Hepatocyte (in vitro differentiated cells): Measurements from ENCODE around the gene SFN. TPM values are rescaled to one million over a fixed set of nuclear protein-coding genes. Genes with fewer than 3 reads are reported as not detected.

Experiments
- DNase-seq: peaks from one replicate; pipeline ENCODE4 v3.0.0-alpha.2; 2016; ENCODE audit warnings: low spot score
- H2AFZ ChIP-seq: fragments of 200-600 bp; sonication (generic); 2 replicates; pipeline ENCODE4 v1.6.0; 2016; ENCODE audit warnings: antibody characterized with exemption, mild to moderate bottlenecking
- H3K27ac ChIP-seq: fragments of 200-600 bp; sonication (generic); 2 replicates; pipeline ENCODE4 v1.5.1; 2016; ENCODE audit warnings: mild to moderate bottlenecking
- H3K27me3 ChIP-seq: fragments of 200-600 bp; sonication (generic); 2 replicates; pipeline ENCODE4 v1.6.1; 2016
- H3K36me3 ChIP-seq: fragments of 200-600 bp; sonication (generic); replicated peaks from 2 replicates; pipeline ENCODE4 v1.5.1; 2016; ENCODE audit warnings: low read depth; ENCODE audit not compliant: insufficient read depth
- H3K4me1 ChIP-seq: fragments of 200-600 bp; sonication (generic); 2 replicates; pipeline ENCODE4 v1.5.1; 2016; ENCODE audit warnings: mild to moderate bottlenecking, moderate library complexity; ENCODE audit not compliant: insufficient read depth
- H3K4me2 ChIP-seq: fragments of 200-600 bp; sonication (generic); 2 replicates; pipeline ENCODE4 v1.6.0; 2016
- H3K4me3 ChIP-seq: fragments of 200-600 bp; sonication (generic); 2 replicates; pipeline ENCODE4 v1.5.1; 2016; ENCODE audit warnings: mild to moderate bottlenecking
- H3K79me2 ChIP-seq: fragments of 200-600 bp; sonication (generic); 2 replicates; pipeline ENCODE4 v1.6.0; 2017; ENCODE audit warnings: mild to moderate bottlenecking
- H3K9me2 ChIP-seq: fragments of 200-600 bp; sonication (generic); replicated peaks from 2 replicates; pipeline ENCODE4 v1.6.0; 2017; ENCODE audit warnings: mild to moderate bottlenecking; ENCODE audit not compliant: insufficient read depth
- H3K9me3 ChIP-seq: fragments of 200-600 bp; sonication (generic); 2 replicates; pipeline ENCODE4 v1.5.1; 2016; ENCODE audit warnings: low read depth, mild to moderate bottlenecking
- H4K20me1 ChIP-seq: fragments of 200-600 bp; sonication (generic); 2 replicates; pipeline ENCODE4 v1.6.0; 2016; ENCODE audit warnings: mild to moderate bottlenecking; ENCODE audit not compliant: insufficient read depth, poor library complexity, severe bottlenecking
- EZH2 ChIP-seq: fragments of 200-600 bp; sonication (generic); IDR thresholded peaks from 2 replicates; pipeline ENCODE4 v1.6.1; 2016; ENCODE audit warnings: antibody characterized with exemption, mild to moderate bottlenecking, borderline replicate concordance
- EZH2phosphoT487 ChIP-seq: fragments of 200-600 bp; sonication (generic); IDR thresholded peaks from one replicate; pipeline ENCODE4 v1.6.1; 2018; ENCODE audit warnings: antibody characterized with exemption, mild to moderate bottlenecking, low read depth, moderate library complexity; ENCODE audit not compliant: unreplicated experiment, severe bottlenecking
- WGBS: methylation state at CpG from one replicate; pipeline ENCODE4 v1.1.6; 2016; ENCODE audit warnings: low lambda C conversion rate; ENCODE audit errors: missing lambda C conversion rate; 5-methylcytosine and 5-hydroxymethylcytosine counted together
- polyA plus RNA-seq: library from polyadenylated mRNA; unstranded; fragments of >200 nt; fragmentation: Nextera tagmentation; extraction: Ambion mirVana; gene quantifications from 2 replicates; pipeline ENCODE4 v1.2.1, GENCODE V29; 2016
- total RNA-seq: library from RNA; depleted of rRNA; stranded (reverse); fragments of >200 nt; gene quantifications from 2 replicates; pipeline ENCODE4 v1.2.3, GENCODE V29; 2014
- TF ChIP-seq, protein P1 (sequence below): fragments of 200-600 bp; sonication (generic); IDR thresholded peaks from 2 replicates; pipeline ENCODE4 v1.5.1; 2016; ENCODE audit warnings: antibody characterized with exemption, mild to moderate bottlenecking; ENCODE audit not compliant: poor library complexity

The SFN gene
- total and polyA plus RNA-seq, 2 experiments from 2014 or later: 3.4 to 8.5 TPM

GRCh38 chr1:26890467-26890796 is 27.5 kb downstream of the SFN start:
- H3K4me2 ChIP-seq: peak overlapping the region; percentile 97
- H3K4me3 ChIP-seq: peak overlapping the region; percentile 93
- no peaks in the 10 kb centered on the region for H3K27me3 ChIP-seq
- no peaks in the 10 kb centered on the region for H3K9me3 ChIP-seq
- H3K4me1 ChIP-seq: peaks cover 12% of the 10 kb centered on the region
- peak overlapping the region; percentile 55 for H2AFZ ChIP-seq
- no peak for TF ChIP-seq EZH2
- TF ChIP-seq, protein P1, sequence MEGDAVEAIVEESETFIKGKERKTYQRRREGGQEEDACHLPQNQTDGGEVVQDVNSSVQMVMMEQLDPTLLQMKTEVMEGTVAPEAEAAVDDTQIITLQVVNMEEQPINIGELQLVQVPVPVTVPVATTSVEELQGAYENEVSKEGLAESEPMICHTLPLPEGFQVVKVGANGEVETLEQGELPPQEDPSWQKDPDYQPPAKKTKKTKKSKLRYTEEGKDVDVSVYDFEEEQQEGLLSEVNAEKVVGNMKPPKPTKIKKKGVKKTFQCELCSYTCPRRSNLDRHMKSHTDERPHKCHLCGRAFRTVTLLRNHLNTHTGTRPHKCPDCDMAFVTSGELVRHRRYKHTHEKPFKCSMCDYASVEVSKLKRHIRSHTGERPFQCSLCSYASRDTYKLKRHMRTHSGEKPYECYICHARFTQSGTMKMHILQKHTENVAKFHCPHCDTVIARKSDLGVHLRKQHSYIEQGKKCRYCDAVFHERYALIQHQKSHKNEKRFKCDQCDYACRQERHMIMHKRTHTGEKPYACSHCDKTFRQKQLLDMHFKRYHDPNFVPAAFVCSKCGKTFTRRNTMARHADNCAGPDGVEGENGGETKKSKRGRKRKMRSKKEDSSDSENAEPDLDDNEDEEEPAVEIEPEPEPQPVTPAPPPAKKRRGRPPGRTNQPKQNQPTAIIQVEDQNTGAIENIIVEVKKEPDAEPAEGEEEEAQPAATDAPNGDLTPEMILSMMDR: no peak
- no peak for TF ChIP-seq EZH2phosphoT487
- DNase-seq: no peak
- H4K20me1 ChIP-seq: no peaks in the 10 kb centered on the region
- WGBS: 12% methylated on average over 12 of the region's 12 CpGs
- H3K9me2 ChIP-seq: no peaks in the 10 kb centered on the region
- H3K79me2 ChIP-seq: peaks cover 30% of the 10 kb centered on the region
- H3K36me3 ChIP-seq: no peaks in the 10 kb centered on the region
- peak overlapping the region; percentile 99 for H3K27ac ChIP-seq

GRCh38 chr1:26894263-26894662 is 31.3 kb downstream of the SFN start:
- Histone ChIP-seq H3K27me3 (no peaks in the 10 kb centered on the region), H3K36me3 (no peaks in the 10 kb centered on the region), H3K27ac (no peak overlapping the region), H3K9me2 (no peaks in the 10 kb centered on the region), H3K79me2 (peaks cover 48% of the 10 kb centered on the region), H3K9me3 (no peaks in the 10 kb centered on the region), H3K4me3 (no peak overlapping the region), H4K20me1 (no peaks in the 10 kb centered on the region), H3K4me1 (peaks cover 15% of the 10 kb centered on the region), H3K4me2 (no peak overlapping the region), H2AFZ (no peak overlapping the region)
- DNase-seq: no peak
- no peak for TF ChIP-seq EZH2phosphoT487
- no peak for TF ChIP-seq EZH2
- TF ChIP-seq, protein P1: no peak
- WGBS: 98% methylated on average over 13 of the region's 13 CpGs

DNA sequence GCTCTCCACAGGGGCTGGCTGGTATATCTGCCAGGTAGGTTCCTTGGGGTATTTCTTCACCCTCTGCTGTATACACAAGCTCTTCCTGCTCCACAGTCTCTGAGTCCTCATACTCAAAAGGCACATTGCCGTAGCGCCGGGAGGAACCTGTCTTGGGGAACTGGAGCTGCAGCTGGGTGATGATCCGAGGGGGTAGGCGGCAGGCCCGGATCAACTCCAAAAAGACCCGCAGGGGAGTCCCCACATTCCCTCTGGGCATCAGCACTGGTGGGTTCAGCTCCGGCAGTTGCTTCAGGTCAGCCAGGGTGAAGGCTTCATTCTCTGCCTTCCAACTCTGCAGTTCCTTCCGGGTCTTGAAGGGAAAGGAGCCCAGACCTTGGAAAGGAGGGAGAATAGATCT is 34.4 kb downstream of the SFN start:
- WGBS: over 99% methylated on average over 9 of the region's 9 CpGs
- no peaks in the 10 kb centered on the region for H3K27me3 ChIP-seq
- peaks cover 55% of the 10 kb centered on the region for H3K79me2 ChIP-seq
- H3K4me1 ChIP-seq: peaks cover 16% of the 10 kb centered on the region
- no peak overlapping the region for H3K4me3 ChIP-seq
- no peaks in the 10 kb centered on the region for H3K36me3 ChIP-seq
- H2AFZ ChIP-seq: no peak overlapping the region
- H3K9me3 ChIP-seq: no peaks in the 10 kb centered on the region
- no peaks in the 10 kb centered on the region for H4K20me1 ChIP-seq
- no peaks in the 10 kb centered on the region for H3K9me2 ChIP-seq
- no peak for DNase-seq
- no peak overlapping the region for H3K27ac ChIP-seq
- TF ChIP-seq, protein P1: no peak
- no peak for TF ChIP-seq EZH2phosphoT487
- TF ChIP-seq EZH2: no peak
- no peak overlapping the region for H3K4me2 ChIP-seq
